ENCODE data around the gene CD72.

- TF ChIP-seq CTCF (conservative IDR thresholded peaks at IDR 0.05) (no peak), ZFX (IDR thresholded peaks at IDR 0.05) (no peak)
Observed at GRCh38 chr9:35579130-35579529, 39.1 kb downstream of the CD72 start.
